Measurements from ENCODE around the gene SLC35G2. TPM values are rescaled to one million over a fixed set of nuclear protein-coding genes. Genes with fewer than 3 reads are reported as not detected.
"Not testable (repeated sequence)": the region's sequence is repeated elsewhere in the genome, so short reads cannot be mapped to it uniquely, and the experiment has no call there.

Gene SLC35G2
- total and polyA plus RNA-seq, 2 experiments from 2014 or later: 1.5 to 1.6 TPM

- no peak overlapping the region for H3K4me3 ChIP-seq
- H3K4me2 ChIP-seq: no peak overlapping the region
- H3K27me3 ChIP-seq: no peaks in the 10 kb centered on the region
- no peaks in the 10 kb centered on the region for H3K36me3 ChIP-seq (replicated peaks; ENCODE audit: insufficient read depth, low read depth)
- no peaks in the 10 kb centered on the region for H3K9me2 ChIP-seq (replicated peaks; ENCODE audit: insufficient read depth)
- peak overlapping the region; percentile 20 for H3K27ac ChIP-seq
- peak; percentile 7 for DNase-seq (ENCODE audit: low spot score)
- H3K9me3 ChIP-seq (ENCODE audit: low read depth): no peaks in the 10 kb centered on the region
- peaks cover 80% of the 10 kb centered on the region for H3K79me2 ChIP-seq
- peaks cover 2% of the 10 kb centered on the region for H3K4me1 ChIP-seq (ENCODE audit: insufficient read depth)
- H4K20me1 ChIP-seq (ENCODE audit: insufficient read depth, poor library complexity, severe bottlenecking): peaks cover 8% of the 10 kb centered on the region
- H2AFZ ChIP-seq: no peak overlapping the region
- TF ChIP-seq CTCF (IDR thresholded peaks at IDR 0.05; ENCODE audit: poor library complexity) (no peak), EZH2 (IDR thresholded peaks at IDR 0.05; ENCODE audit: borderline replicate concordance) (no peak), EZH2phosphoT487 (IDR thresholded peaks at IDR 0.05; ENCODE audit: low read depth, severe bottlenecking, unreplicated experiment) (no peak)
- WGBS (ENCODE audit: low lambda C conversion rate, missing lambda C conversion rate): 79% methylated on average over 2 of the region's 2 CpGs
Measured at GRCh38 chr3:136898954-136899353, 80.0 kb downstream of the SLC35G2 start.

DNA sequence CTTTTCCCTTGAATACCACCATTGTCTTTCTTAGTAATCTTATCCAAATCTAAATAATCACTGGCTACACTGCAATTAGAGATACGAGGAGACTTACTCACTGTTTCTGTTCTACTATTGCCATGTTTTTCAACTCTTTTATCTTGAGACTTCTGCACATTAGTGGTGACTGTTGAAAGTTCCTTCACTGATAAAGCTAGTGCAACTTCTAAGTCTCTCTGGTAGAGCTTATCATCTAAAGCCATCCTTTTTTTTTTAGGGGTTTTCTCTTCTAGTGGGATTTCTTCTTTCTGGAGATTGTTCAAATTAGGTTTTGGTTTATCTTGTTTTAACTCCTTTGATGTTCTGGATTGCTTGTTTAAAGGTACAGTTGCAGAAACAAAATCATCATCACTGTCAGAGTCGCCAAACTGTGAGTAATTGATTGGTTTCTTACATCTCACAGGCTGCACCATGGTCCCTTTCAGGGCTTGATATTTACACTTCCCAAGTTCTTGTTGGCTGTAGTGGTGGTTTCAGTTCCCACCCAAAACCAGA is 80.8 kb downstream of the SLC35G2 start:
- Histone ChIP-seq H3K4me2 (peak overlapping the region; percentile 37), H3K4me1 (ENCODE audit: insufficient read depth) (no peaks in the 10 kb centered on the region), H3K27ac (no peak overlapping the region), H3K9me3 (ENCODE audit: low read depth) (no peaks in the 10 kb centered on the region), H3K36me3 (replicated peaks; ENCODE audit: insufficient read depth, low read depth) (no peaks in the 10 kb centered on the region), H4K20me1 (ENCODE audit: insufficient read depth, poor library complexity, severe bottlenecking) (peaks cover 4% of the 10 kb centered on the region), H3K27me3 (no peaks in the 10 kb centered on the region), H3K9me2 (replicated peaks; ENCODE audit: insufficient read depth) (no peaks in the 10 kb centered on the region), H3K4me3 (no peak overlapping the region), H2AFZ (no peak overlapping the region), H3K79me2 (peaks cover 80% of the 10 kb centered on the region)
- no peak for TF ChIP-seq EZH2phosphoT487 (IDR thresholded peaks at IDR 0.05; ENCODE audit: low read depth, severe bottlenecking, unreplicated experiment)
- TF ChIP-seq CTCF (IDR thresholded peaks at IDR 0.05; ENCODE audit: poor library complexity): no peak
- no peak for TF ChIP-seq EZH2 (IDR thresholded peaks at IDR 0.05; ENCODE audit: borderline replicate concordance)
- DNase-seq (ENCODE audit: low spot score): no peak
- 30% methylated on average over 2 of the region's 2 CpGs for WGBS (ENCODE audit: low lambda C conversion rate, missing lambda C conversion rate)

DNA sequence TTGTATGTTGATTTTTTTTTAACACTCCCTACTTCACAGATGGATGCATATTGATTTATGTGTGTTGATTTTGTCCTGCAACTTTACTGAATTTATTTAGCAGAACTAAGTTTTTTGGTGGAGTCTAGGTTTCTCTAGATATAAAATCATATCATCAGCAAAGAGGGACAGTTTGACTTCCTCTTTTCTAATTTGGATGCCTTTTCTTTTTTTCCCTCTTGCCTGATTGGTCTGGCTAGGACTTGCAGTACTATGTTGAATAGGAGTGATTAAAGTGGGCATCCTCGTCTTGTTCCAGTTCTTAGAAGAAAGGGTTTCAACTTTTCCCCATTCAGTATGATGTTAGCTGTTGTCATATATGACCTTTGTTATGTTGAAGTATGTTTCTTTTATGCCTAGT is 81.8 kb downstream of the SLC35G2 start:
- H3K9me3 ChIP-seq (ENCODE audit: low read depth); H3K4me1 ChIP-seq (ENCODE audit: insufficient read depth); H2AFZ ChIP-seq; H4K20me1 ChIP-seq (ENCODE audit: insufficient read depth, poor library complexity, severe bottlenecking); H3K27me3 ChIP-seq; DNase-seq (ENCODE audit: low spot score); H3K36me3 ChIP-seq (replicated peaks; ENCODE audit: insufficient read depth, low read depth); H3K4me2 ChIP-seq; H3K9me2 ChIP-seq (replicated peaks; ENCODE audit: insufficient read depth); H3K4me3 ChIP-seq; H3K27ac ChIP-seq: not testable (repeated sequence)
- WGBS (ENCODE audit: low lambda C conversion rate, missing lambda C conversion rate): 91% methylated on average over 1 of the region's 1 CpG
- peaks cover 80% of the 10 kb centered on the region for H3K79me2 ChIP-seq

DNA sequence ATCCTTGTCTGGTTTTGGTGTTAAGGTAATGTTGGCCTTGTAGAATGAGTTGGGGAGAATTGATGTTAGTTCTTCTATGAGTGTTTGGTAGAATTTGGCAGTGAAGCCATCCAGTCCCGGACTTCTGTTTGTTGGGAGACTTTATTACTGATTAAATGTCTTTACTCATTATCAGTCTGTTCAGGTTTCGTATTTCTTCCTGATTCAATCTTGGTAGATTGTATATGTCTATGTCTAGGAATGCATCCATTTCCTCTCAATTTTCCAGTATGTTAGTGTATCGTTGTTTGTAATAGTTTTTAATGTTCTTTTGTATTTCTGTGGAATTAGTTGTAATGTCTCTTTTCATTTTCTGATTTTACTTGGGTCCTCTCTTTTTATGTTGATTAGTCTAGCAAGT is 82.5 kb downstream of the SLC35G2 start:
- no peaks in the 10 kb centered on the region for H3K36me3 ChIP-seq (replicated peaks; ENCODE audit: insufficient read depth, low read depth)
- H3K9me2 ChIP-seq (replicated peaks; ENCODE audit: insufficient read depth): no peaks in the 10 kb centered on the region
- no peak for DNase-seq (ENCODE audit: low spot score)
- peaks cover 80% of the 10 kb centered on the region for H3K79me2 ChIP-seq
- H3K4me1 ChIP-seq (ENCODE audit: insufficient read depth): no peaks in the 10 kb centered on the region
- WGBS (ENCODE audit: low lambda C conversion rate, missing lambda C conversion rate): 89% methylated on average over 3 of the region's 3 CpGs
- no peak overlapping the region for H3K4me3 ChIP-seq
- H3K27ac ChIP-seq: no peak overlapping the region
- no peaks in the 10 kb centered on the region for H3K9me3 ChIP-seq (ENCODE audit: low read depth)
- TF ChIP-seq EZH2phosphoT487 (IDR thresholded peaks at IDR 0.05; ENCODE audit: low read depth, severe bottlenecking, unreplicated experiment) (no peak), EZH2 (IDR thresholded peaks at IDR 0.05; ENCODE audit: borderline replicate concordance) (no peak)
- no peak overlapping the region for H3K4me2 ChIP-seq
- no peaks in the 10 kb centered on the region for H3K27me3 ChIP-seq
- H2AFZ ChIP-seq: no peak overlapping the region
- peaks cover 6% of the 10 kb centered on the region for H4K20me1 ChIP-seq (ENCODE audit: insufficient read depth, poor library complexity, severe bottlenecking)

DNA sequence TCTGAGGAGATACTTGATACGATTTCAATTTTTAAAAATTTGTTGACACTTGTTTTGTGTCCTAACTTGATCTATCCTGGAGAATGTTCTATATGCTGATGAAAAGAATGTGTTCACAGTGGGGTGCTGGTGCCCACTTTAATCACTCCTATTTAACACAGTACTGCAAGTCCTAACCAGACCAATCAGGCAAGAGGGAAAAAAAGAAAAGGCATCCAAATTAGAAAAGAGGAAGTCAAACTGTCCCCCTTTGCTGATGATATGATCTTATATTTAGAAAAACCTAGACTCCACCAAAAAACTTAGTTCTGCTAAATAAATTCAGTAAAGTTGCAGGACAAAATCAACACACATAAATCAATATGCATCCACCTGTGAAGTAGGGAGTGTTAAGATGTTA is 83.6 kb downstream of the SLC35G2 start:
- not testable (repeated sequence) for H3K9me2 ChIP-seq (replicated peaks; ENCODE audit: insufficient read depth); DNase-seq (ENCODE audit: low spot score); H3K36me3 ChIP-seq (replicated peaks; ENCODE audit: insufficient read depth, low read depth); H3K9me3 ChIP-seq (ENCODE audit: low read depth); H3K4me2 ChIP-seq; H3K4me1 ChIP-seq (ENCODE audit: insufficient read depth); H3K27ac ChIP-seq; H3K4me3 ChIP-seq; H3K27me3 ChIP-seq; H2AFZ ChIP-seq
- Histone ChIP-seq H4K20me1 (ENCODE audit: insufficient read depth, poor library complexity, severe bottlenecking) (peaks cover 13% of the 10 kb centered on the region), H3K79me2 (peaks cover 80% of the 10 kb centered on the region)
- WGBS (ENCODE audit: low lambda C conversion rate, missing lambda C conversion rate): 76% methylated on average over 1 of the region's 1 CpG

Measured in hepatocyte (in vitro differentiated cells).